ENCODE results near the gene SMARCB1.

DNA sequence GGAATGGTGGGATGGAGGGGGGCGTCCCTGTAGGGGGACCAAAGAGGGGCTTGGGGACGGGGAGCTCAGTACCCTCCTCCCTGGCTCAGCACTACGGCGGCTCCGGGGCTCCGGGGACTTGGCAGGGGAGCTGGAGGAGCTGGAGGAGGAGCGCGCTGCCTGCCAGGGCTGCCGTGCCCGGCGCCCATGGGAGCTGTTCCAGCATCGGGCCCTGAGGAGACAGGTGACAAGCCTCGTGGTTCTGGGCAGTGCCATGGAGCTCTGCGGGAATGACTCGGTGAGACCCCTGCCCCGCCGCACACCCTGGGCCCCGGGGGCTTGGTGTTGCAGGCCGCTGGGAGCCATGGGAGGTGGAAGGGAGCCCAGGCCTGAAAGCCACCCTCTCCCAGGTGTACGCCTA is 95.6 kb downstream of the SMARCB1 start:
- no peak for TF ChIP-seq POLR2AphosphoS5 (IDR thresholded peaks at IDR 0.05; ENCODE audit: low read depth, low read length)
- TF ChIP-seq POLR2A (IDR thresholded peaks at IDR 0.05; ENCODE audit: low read depth, low read length) = no peak
- TF ChIP-seq TAF1 (IDR thresholded peaks at IDR 0.05; ENCODE audit: low read depth, low read length) = no peak
